Measurements from ENCODE around the gene KCNK6.

- TF ChIP-seq CTCF (IDR thresholded peaks at IDR 0.05) (no peak), POLR2A (IDR thresholded peaks at IDR 0.05) (no peak)
These were observed 3.1 kb upstream of the KCNK6 start for GRCh38 chr19:38316477-38317067.
